NCI-H2171 treated with DMSO at 0.1 percent for 48 hours (cell line): ENCODE data around the gene TTLL12.

Experiments used
- DNase-seq: peaks from one replicate; lab custom pipeline; 2025; lab: John Stamatoyannopoulos, UW

TTLL12 gene

DNA sequence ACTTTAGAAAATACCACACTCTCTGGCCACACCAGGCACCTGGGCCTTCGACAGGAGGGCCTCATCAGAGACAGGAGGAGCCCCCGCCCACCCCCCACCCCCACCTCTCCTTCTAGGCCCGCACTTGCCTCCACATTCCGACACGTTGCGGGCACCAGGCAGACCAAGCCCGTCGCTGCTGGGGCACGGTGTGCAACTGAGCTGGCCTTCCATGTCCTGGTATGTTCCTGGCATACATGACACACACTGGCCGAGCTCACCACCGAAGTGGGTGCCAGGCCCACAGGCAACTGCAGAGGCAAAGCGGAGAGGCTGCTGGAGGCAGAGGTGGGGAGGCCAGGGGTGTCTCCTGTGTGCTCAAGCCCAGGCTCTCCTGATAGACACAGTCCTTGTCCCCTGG lies 27.0 kb upstream of the TTLL12 start:
- DNase-seq, result no peak

DNA sequence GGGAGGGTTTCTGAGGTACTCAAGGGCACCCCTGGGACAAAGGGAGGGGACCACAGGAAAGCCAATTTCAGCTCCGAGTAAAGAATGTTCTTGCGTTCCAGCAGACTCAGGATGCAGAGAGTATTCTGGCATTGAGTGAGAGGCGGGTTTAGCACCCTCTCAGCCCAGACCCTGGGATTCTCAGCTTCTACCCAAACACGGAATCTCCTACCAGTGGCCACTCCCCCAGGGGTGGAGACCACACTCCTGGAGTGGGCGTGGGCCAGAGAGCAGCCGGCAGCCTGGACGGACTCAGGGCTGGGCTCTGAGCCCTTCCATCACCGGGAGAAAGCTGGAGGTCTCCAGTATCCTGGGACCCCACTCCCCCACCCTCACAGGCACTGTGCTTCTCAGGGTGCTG lies 26.1 kb upstream of the TTLL12 start:
- DNase-seq, result no peak

DNA sequence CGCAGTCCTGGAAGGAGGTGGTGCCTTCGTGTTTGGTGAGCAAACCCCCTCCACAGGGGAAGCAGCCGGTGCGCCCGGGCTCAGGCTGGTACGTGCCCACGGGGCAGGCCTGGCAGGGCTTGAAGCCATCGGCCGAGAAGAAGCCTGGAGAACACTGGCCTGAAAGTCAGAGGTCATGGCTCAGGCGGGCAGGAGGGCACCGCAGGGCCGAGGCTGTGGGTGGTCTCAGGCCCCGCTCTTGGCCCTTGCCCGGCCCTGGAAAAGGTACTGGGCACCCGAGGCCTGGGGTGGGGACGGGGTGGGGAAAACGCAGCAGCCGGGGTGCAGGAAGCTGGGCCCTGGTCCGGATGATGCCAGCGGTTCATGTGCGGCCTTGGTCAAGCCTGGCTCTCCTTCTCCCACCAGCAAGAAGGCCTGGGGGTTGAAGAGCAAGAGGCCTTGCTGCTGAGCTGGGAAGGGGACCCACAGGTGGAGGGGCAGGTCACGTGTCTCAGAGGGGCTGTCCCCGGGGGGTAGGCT lies 25.6 kb upstream of the TTLL12 start:
- DNase-seq, result no peak

DNA sequence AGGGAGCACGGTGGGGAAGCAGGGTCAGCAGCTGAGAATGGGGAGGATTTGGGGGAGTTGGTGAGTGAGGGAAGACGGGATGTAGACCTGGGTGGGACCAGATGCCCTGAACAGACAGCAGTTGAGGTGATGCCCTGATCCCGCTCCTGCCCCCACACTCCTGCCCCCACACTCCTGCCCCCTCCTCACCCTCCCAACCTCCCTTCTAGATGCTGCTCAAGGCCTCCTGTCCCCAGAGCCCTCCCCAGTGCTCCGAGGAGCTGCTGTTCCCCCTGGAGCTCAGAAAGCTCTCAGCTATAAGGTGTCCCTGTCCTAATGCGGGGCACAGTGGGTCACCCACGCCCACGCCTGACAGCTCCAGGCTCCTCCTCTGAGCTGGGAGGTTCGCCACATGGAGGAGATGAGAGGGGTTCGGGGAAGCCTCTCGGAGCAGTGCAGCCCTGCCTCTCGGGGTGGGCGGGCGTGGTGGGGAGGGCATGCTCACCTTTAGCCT lies 25.1 kb upstream of the TTLL12 start:
- DNase-seq, result no peak

DNA sequence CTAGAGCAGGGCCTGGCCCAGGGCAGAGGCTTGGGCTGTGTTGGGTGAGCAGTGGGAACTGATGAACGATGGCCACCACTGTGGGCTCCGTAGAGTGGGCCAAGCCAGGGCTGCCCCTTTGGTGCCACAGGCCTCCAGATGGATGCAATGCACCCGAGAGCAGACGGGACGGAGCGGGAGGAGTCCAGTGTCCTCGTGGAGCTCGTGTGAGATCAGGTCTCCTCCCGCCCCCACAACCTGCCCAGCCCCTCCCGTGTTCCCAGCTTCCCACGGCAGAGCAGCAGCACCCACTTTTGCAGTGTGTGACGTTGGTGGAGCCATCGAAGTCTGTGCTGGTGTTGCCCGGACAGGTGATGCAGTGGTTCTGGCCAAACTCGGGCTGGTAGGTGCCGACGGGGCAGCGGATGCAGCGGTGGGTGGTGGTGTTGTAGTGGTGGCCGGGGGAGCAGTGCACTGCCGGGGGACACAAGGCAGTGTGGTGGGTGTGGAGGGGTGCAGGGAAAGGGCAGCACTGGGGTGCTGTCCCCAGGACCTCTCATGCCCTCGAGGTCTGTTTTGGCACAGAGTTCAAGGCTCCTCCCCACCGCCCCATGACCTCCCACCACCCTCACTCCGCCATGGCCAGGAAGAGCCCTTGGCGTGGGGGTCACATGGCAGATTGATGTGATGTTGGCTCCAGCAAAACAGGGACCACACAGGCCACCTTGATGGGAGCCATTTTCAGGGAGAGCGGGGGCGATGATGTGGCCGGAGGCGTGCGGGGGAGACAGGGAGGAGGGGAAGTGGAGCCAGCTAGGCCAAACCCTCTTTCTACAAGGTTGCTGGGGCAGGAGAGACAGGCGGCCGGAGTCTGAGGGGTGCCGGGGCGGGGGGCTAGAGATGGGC lies 23.9 kb upstream of the TTLL12 start:
- no peak for DNase-seq

DNA sequence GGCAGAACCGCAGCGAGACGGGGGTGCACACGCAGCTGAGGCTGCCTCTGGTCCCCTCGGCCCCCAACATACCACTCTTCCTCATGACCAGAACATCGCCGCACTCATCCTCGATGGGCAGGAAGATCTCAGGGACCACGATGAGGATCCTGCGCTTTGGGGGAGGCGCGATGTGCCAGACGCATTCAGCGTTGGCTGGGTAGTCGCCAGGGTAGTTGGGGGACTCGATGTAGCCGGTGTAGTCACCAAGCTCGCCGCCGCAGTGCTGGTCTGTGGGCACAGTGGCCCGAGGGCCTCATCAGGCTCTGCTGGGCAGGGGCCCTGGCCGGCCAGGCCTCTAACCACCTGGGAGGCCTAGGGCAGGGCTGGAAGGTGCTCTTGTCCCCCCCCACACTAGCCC lies 23.0 kb upstream of the TTLL12 start:
- no peak for DNase-seq

DNA sequence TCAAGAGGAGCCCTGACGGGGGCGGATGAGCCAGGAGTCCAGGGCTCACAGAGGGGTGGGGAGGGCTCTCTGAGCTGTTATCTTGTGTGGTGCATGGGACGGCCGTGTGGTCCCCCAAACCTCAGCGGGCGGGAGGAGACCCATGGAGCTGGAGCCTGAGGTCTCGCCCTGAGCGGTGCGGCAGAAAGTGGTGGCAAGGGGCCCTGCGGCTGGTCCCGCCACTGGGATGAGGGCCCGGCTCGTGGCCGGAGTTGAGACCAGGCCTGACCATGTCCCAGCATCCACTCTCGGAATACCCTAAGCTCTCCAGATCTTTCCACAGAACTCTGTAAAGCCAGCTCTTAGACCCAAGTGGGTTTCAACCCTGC lies 22.6 kb upstream of the TTLL12 start:
- DNase-seq, result no peak

DNA sequence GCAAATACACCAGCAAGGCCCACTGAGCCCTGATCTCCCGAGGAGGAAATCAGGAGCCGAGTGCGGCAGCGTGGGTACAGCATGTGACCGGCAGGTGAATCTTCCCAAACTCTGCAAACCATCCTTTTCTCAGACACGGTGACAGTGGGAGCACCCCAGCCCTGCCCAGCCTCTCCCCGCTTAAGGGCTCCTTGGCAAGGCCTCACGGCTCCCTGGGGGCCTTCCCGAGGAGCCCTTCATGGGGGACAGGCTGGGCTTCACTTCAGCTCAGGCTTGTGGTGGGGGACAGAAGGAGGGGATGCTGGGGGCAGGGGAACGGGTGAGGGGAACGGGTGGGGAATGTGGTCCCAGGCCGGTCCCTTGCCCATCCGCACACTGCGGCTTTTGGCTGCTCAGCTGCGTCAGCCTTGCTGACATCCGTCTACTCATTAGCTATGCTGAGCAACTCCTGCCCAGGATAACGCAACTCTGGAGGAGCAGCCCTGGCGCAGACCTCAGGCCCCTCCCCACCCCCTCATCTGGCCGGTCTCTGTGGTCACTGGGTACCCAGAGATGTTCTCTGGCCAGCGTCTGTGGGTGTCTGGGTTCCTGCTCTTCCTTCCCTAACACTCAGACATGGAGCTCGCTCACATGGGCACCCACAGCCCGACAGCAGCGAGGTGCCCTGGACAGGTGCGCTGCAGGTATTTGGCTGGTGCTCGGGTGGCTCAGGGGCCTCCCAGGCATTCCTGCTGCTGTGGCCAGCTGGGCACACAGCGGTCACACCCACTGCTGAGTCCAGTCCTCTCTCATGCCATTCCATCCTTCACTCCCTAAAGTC lies 22.0 kb upstream of the TTLL12 start:
- no peak for DNase-seq

DNA sequence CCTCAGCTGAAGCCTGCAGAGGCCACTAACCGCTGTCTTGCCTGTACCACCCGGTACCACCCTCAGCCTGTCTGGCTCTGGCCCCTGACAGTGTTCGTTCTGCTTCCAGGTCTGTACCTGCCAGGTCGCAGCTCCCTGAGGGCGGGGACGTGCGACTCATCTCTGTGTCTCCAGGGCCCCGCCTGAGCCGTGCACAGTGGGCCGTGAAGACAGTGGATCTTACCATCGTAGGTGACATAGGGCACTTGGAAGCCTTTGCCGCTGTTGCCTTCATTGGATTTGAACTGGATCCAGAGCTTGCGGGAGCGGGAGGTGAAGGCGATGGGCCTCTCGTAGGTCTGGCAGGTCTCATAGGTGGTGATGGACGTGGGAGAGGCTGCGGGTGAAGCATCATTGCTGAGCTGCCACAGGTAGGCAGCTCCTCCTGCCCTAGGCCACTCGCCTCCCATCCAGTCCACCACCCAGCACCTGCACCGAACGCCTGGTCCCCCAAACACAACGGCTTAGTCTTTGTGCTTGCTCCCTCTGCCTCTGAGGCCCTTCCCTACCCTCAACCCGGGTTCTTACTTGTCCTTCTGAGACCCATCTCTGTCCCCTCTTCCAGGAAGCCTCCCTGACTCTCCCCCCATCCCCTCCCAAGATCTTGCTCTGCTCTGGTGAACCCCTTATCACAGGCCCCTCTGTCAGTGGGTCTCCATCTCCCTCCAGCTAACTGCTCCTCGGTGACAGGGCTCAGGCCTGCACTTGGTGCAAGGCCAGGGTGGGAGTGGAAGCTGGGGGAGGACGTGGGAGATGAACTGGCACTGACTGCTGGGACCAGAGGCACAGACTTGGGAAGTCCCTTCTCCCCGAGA lies 21.1 kb upstream of the TTLL12 start:
- DNase-seq, result no peak

DNA sequence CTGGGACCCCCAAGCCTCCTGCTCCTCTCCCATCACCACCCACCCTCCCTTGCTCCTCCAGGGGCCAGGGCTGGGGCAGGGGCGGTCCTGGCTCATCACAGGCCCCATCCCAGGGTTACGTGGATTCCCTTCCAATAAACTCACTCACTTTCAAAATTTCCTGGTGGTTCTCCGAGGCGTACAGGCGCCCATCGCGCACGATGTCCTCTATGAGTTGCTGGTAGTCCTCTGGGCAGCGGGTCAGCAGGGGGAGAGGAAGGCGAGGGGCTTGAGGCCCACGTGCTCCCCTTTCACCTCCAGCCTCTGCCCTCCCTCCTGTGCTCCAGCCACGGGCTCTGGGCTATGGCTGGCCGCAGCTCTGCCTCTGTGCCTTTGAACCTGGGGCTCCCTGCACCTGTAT lies 20.5 kb upstream of the TTLL12 start:
- DNase-seq, result no peak

DNA sequence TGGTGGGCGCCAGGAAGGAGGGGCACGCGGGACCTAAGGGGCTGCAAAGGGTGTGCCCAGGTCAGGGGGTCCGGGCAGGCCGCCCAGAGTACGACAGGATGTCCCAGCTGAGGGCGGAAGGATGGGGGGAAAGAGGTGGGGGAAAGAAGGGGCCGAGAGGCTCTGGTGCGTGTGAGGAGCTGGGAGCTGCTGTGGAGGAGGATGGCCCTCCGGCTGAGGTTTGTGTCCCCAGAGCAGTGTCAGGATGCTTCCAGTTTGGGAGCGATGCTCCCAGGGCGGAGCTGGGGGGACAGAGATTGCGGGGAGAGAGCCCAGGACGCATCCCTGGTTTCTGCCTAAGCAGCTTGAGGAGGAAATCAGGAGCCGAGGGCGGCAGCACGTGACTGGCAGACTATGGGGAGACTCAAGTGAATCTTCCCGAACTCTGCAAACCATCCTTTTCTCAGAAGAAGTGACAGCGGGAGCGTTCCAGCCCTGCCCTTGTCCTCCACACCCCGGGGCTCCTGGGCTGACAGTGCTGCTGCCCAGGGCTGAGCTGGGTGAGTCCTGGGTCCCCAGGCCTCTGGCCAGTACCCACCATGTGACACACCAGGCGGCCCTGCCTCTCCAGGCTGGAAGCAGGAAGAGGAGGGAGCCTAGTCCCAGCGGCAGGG lies 19.7 kb upstream of the TTLL12 start:
- DNase-seq, result no peak

DNA sequence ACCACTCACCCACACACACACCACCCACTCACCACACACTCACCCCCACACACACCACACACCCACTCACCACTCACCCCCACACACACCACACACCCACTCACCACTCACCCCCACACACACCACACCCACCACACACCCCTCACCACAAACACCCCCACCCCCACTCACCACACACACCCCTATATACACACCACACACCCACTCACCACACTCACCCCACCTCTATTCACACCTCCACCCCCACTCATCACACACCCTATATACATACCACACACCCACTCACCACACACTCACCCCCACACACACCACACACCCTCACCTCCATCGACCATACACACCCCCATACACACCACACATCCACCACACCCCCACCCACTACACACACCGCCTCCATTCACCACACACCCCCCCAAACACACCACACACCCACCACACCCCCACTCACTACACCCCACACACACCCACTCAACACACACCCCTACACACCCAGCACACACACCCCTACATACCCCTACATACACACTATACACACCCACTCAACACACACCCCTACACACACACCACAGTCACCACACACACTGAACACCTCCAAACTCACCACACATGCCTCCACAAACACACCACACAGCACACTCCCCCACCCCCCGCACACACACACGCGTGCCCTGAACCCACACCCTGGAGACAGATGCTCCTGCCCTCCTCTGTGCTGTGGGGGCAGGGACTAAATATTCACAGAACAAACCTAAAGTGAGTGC lies 19.0 kb upstream of the TTLL12 start:
- no peak for DNase-seq

DNA sequence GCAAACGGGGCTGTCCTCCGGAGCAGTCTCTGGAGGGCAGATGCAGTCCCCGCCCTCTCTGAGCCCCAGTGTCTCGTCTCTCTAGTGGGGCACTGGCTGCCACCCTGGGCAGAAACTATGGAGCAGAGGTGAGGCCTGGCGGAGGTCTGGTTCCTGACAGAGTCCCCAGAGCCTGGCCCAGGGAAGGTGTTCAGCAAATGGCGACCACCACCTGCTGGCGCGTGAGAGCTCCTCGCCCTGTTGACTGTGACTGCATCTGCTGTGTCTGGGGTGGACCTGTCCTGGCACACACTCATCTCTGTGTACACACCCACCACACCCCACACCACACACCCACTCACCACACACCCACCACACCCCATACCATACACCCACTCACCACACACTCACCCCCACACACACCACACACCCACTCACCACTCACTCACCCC lies 18.3 kb upstream of the TTLL12 start:
- DNase-seq, result no peak

DNA sequence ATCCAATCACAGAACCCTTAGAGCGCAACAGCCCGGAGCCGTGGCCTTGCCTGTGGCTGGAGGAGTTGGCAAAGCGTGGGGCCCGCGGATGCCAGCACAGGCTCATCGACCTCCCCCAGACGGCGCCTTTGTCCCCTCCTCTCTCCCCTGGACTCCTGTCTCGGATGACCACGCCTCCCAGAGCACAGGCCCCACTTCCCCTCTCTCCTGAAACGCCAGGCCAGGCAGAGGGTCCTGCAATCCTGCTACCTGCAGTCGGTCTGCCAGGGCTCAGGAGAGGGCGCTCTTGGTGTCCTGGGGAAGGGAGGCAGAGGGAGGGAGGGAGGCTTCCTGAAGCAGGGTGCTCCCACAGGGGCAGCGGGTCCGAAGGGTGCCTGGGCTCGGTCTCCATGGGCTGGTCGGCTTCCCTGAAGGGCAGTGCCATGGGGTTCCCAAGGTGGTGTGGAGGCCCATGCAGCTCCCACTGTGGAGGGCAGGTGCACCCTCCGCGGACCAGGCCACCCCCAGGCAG lies 16.6 kb upstream of the TTLL12 start:
- DNase-seq, result no peak

DNA sequence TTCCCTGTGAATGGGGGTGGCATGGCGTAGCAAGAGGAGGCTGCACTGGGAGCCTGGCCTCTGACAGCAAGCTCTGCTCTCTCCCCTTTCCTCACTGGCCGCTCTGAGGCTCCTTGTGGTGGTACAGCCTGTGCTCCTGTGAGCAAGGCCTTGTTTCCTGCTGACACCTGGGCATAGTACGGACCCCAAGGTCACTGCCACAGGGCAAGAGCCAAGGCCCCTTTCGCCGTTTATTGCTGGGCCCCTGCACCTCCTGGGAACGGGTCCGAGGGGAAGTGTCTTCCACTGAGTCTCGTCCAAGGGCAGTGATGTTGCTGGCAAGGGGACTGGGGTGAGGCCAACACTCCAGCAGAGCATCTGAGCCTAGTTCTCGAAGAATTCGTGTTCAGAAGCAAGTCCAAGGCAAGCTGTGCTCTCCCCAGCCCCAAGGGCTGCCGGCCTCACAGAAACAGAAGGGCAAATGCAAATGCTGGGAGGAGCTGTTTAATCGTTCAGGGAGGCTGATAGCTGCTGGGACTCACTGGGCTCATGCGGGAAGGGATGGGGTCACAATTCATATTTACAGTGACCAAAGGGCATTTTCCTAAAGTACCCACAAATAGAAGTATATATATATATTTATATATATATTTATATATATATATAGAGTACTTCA lies 15.9 kb upstream of the TTLL12 start:
- no peak for DNase-seq

DNA sequence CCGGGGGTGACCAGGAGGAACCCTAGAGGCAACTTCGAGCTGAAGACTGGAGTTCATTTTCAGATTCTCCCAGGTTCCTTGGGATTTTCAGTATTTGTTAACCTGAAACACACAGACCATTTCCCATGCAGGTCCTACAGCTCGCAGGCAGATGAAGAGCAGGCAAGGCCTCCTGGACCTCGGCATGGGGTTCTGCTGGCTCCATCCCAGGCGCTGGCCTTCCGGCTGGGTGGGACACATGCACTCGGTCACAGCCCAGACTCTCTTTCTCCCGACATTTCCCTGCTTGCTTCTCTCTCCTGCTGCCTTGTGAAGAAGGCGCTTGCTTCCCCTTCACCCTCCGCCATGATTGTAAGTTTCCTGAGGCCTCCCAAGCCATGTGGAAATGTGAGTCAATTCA lies 15.4 kb upstream of the TTLL12 start:
- no peak for DNase-seq

DNA sequence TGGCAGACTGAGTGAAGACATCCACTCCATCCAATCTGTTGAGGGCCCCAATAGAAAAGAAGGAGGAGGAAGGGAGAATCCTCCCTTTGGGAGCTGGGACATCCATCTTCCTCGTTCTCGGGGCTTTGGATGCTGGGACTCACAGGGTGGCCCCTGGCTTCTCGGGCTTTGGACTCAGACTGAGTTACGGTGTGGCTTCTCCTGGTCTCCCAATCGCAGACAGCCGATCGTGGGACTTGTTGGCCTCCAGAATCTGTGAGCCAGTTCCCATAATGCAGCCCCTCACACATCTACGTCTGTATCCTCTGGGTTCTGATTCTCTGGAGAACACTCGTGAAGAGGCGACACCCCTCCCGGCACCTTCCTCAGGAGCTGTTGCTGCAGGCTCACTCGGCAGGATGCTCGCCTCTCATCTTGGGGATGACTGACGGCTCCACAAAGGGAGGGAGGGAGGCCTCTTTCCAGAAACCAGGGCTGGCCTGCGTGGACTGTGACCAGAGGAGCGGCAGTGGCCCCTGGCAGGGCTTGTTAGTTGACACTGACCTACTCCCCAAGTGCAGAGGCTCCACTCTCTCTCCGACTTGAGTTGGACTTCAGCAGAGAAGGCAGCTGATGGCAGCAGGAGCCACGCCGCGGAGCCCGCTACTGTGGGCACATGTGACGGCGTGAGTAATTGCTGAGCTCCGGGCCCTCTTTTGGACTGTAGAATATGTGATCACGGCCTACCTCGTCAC lies 14.7 kb upstream of the TTLL12 start:
- DNase-seq, result no peak

DNA sequence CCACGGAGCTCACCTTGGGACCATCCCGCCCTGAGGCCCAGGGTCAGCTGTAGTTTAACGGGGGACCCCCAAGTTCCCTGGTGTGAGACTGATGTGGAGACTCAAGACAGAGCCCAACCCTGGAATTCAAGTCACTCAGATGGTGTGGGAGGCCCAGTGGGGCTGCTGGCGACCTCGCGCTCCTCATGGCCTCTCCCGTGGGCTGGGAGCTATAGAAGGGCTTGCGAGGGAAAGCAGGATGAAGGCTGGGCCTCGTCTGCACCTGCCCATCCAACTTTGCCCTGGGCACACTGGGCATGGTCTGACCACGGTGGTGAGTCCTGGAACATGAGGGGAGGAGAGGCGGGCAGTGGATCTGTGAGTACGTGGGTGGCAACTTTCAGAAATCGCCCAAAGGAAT lies 13.6 kb upstream of the TTLL12 start:
- DNase-seq, result no peak

DNA sequence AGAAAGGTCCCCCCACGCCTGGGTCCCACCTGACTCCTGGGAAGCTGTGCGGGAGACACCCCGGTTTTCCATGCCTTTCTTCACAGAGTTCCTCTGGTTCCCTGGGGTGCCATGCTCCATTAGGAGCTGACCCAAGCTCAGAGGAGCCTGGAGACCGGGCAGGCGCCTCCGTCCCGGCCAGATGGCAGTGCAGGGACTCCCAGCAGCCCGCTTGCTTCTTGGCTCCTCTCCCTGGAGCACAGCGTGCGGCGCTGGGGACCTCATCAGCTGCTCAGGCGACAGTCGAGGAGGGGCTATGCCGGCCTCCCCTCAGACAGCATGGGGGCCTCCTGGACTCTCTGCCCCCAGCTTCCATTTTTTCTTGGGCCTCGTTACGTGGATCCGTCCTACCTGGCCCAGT lies 13.1 kb upstream of the TTLL12 start:
- no peak for DNase-seq
